Endothelial cell of umbilical vein (primary cell): ENCODE data around the gene DTNA. TPM values are rescaled to one million over a fixed set of nuclear protein-coding genes. Genes with fewer than 3 reads are reported as not detected.

ENCODE experiments used
- BruUV-seq: library from RNA; stranded (reverse); fragments of 400-500 nt; replicated peaks from 2 replicates; lab custom pipeline; 2021; lab: Mats Ljungman, UMichigan
- CTCF ChIA-PET: fragments of 300-600, 350-600 bp; sonication (Branson Sonifier 250); formaldehyde crosslinking; loops from one replicate; lab custom pipeline; 2021; ENCODE audit warnings: antibody characterized with exemption, inconsistent platforms; lab: Charles Lee
- POLR2A ChIA-PET: fragments of 300-600, 350-600 bp; sonication (Branson Sonifier 250); formaldehyde crosslinking; loops from one replicate; lab custom pipeline; 2021; ENCODE audit warnings: antibody characterized with exemption, inconsistent platforms; lab: Charles Lee
- DNase-seq: peaks from one replicate; pipeline ENCODE4 v3.0.0-alpha.2; 2011; ENCODE audit warnings: low read depth, low spot score
- FAIRE-seq: peaks from 2 replicates; lab custom pipeline; 2011; peaks lifted over from hg19 to GRCh38; lab: Jason Lieb, UNC
- H2AFZ ChIP-seq: 2 replicates; pipeline ENCODE4 v1.6.0; 2012; ENCODE audit warnings: low read depth, low read length, control low read depth, inconsistent platforms
- H3K27ac ChIP-seq: 2 replicates; pipeline ENCODE4 v1.5.1; 2011; ENCODE audit warnings: low read depth, mild to moderate bottlenecking, control low read depth, low read length, moderate library complexity; ENCODE audit not compliant: insufficient read depth
- H3K27me3 ChIP-seq, 2 experiments: 2 replicates each; pipeline versions ENCODE4 v1.6.0 to v1.6.1; 2011; ENCODE audit warnings: low read length in 2 of 2, mixed read lengths in 1 of 2; ENCODE audit not compliant: control insufficient read depth in 2 of 2, insufficient read depth in 2 of 2
- H3K36me3 ChIP-seq, 2 experiments: 2 replicates in 1 of 2; 3 replicates in 1 of 2; pipeline ENCODE4 v1.5.1; 2011; ENCODE audit warnings: low read length in 2 of 2, mild to moderate bottlenecking in 1 of 2, moderate library complexity in 1 of 2; ENCODE audit not compliant: control insufficient read depth in 2 of 2, insufficient read depth in 2 of 2; ENCODE audit errors: extremely low read depth in 1 of 2
- H3K4me1 ChIP-seq: 3 replicates; pipeline ENCODE4 v1.5.1; 2011; ENCODE audit warnings: mild to moderate bottlenecking, low read length; ENCODE audit not compliant: control insufficient read depth, insufficient read depth; ENCODE audit errors: extremely low read depth
- H3K4me2 ChIP-seq: 2 replicates; pipeline ENCODE4 v1.6.1; 2011; ENCODE audit warnings: low read length, control low read depth, mixed read lengths; ENCODE audit not compliant: insufficient read depth
- H3K4me3 ChIP-seq, 3 experiments: fragments of 200-600 bp in 1 of 3; sonication (generic), shearing (Covaris generic) in 1 of 3; replicated peaks in 1 of 3; 2 replicates each; pipeline ENCODE4 v1.5.1; 2011 to 2016; ENCODE audit warnings: control low read depth in 3 of 3, low read length in 3 of 3, mild to moderate bottlenecking in 2 of 3, inconsistent platforms in 1 of 3, low read depth in 1 of 3, moderate library complexity in 1 of 3; ENCODE audit not compliant: insufficient read depth in 1 of 3
- H3K79me2 ChIP-seq: 2 replicates; pipeline ENCODE4 v1.6.0; 2012; ENCODE audit warnings: low read length, inconsistent platforms; ENCODE audit not compliant: control insufficient read depth, insufficient read depth
- H3K9ac ChIP-seq: replicated peaks from 2 replicates; pipeline ENCODE3; 2011; ENCODE audit warnings: low read length, control low read depth; ENCODE audit not compliant: insufficient read depth; ENCODE audit errors: extremely low read depth
- H3K9me1 ChIP-seq: replicated peaks from 3 replicates; pipeline ENCODE4 v1.6.0; 2011; ENCODE audit warnings: mild to moderate bottlenecking, low read length; ENCODE audit not compliant: control insufficient read depth, insufficient read depth; ENCODE audit errors: extremely low read depth
- H3K9me3 ChIP-seq: replicated peaks from 2 replicates; pipeline ENCODE4 v1.5.1; 2012; ENCODE audit warnings: low read length, inconsistent platforms; ENCODE audit not compliant: control insufficient read depth, insufficient read depth
- H4K20me1 ChIP-seq: replicated peaks from 2 replicates; pipeline ENCODE3; 2011; ENCODE audit warnings: mild to moderate bottlenecking, low read length; ENCODE audit not compliant: control insufficient read depth, insufficient read depth; ENCODE audit errors: extremely low read depth
- CTCF ChIP-seq, 2 donors: IDR thresholded peaks; 1 replicate in 1 of 2; 2 replicates in 1 of 2; pipeline ENCODE4 v1.5.1; 2011; ENCODE audit warnings: low read length in 2 of 2, mild to moderate bottlenecking in 2 of 2, moderate library complexity in 2 of 2, control low read depth in 1 of 2, inconsistent platforms in 1 of 2, low read depth in 1 of 2; ENCODE audit not compliant: insufficient read depth in 1 of 2; ENCODE audit errors: extremely low read depth in 1 of 2
- EZH2 ChIP-seq: IDR thresholded peaks from 2 replicates; pipeline ENCODE4 v1.6.1; 2012; ENCODE audit warnings: borderline replicate concordance, low read depth, mild to moderate bottlenecking, moderate library complexity, low read length, inconsistent platforms; ENCODE audit not compliant: severe bottlenecking
- FOS ChIP-seq: IDR thresholded peaks from 2 replicates; pipeline ENCODE4 v1.6.1; 2011; ENCODE audit warnings: mild to moderate bottlenecking, low read length, moderate library complexity, borderline replicate concordance; ENCODE audit not compliant: insufficient read depth
- GATA2 ChIP-seq: IDR thresholded peaks from 2 replicates; pipeline ENCODE4 v1.7.0; 2011; ENCODE audit warnings: low read depth, mild to moderate bottlenecking, moderate library complexity, mixed read lengths, low read length; ENCODE audit not compliant: insufficient read length, insufficient read depth
- JUN ChIP-seq: IDR thresholded peaks from 2 replicates; pipeline ENCODE4 v1.6.1; 2011; ENCODE audit warnings: borderline replicate concordance, low read depth; ENCODE audit not compliant: insufficient read length, insufficient read depth
- MAX ChIP-seq: IDR thresholded peaks from 2 replicates; pipeline ENCODE4 v1.6.1; 2011; ENCODE audit not compliant: insufficient read depth, insufficient read length
- MYC ChIP-seq: IDR thresholded peaks from one replicate; pipeline ENCODE4 v1.6.1; 2011; ENCODE audit warnings: mild to moderate bottlenecking, low read depth, low read length
- POLR2A ChIP-seq: IDR thresholded peaks from 2 replicates; pipeline ENCODE4 v1.6.1; 2012; ENCODE audit warnings: low read depth, mild to moderate bottlenecking, control low read depth, low read length
- POLR2AphosphoS5 ChIP-seq: IDR thresholded peaks from 2 replicates; pipeline ENCODE4 v1.6.1; 2012; ENCODE audit warnings: low read depth, mild to moderate bottlenecking, control low read depth, low read length, moderate library complexity; ENCODE audit not compliant: insufficient read depth
- dilution Hi-C: fragments of 300-500 bp; cut with MboI; formaldehyde crosslinking; loops from one replicate; pipeline ENCODE4 v1.15.0; 2019; ENCODE audit warnings: low sequenced_read_pairs; ENCODE audit not compliant: extremely low pct_ligation_motif_present
- intact Hi-C: fragments of 100-400 bp; cut with micrococcal nuclease; formaldehyde crosslinking; loops from one replicate; pipeline ENCODE4 v1.10.0; 2022
- polyA plus RNA-seq, 4 experiments: library from polyadenylated mRNA; depleted of rRNA in 3 of 4; stranded (reverse) in 3 of 4; unstranded in 1 of 4; fragments of >200 nt; gene quantifications; 2 replicates each; pipeline versions ENCODE4 v1.2.1 to v1.2.3, GENCODE V29; 2011 to 2012; ENCODE audit warnings: missing spikeins in 1 of 4
- total RNA-seq: library from RNA; stranded (reverse); gene quantifications from 2 replicates; pipeline ENCODE4 v1.2.3, GENCODE V29; 2021

The DTNA gene
- total and polyA plus RNA-seq, 2 donors (not counting 3 experiments of a cell fraction or from before 2014, with no cell fraction given): 6.6 to 15.3 TPM

GRCh38 chr18:34870555-34871310 is 160.6 kb downstream of the DTNA start:
- dilution Hi-C loops: no loop called here
- H3K4me2 ChIP-seq: no peak overlapping the region
- no peaks in the 10 kb centered on the region for H3K27me3 ChIP-seq
- no peaks in the 10 kb centered on the region for H4K20me1 ChIP-seq
- H3K27ac ChIP-seq: no peak overlapping the region
- no peak for TF ChIP-seq CTCF (IDR thresholded peaks at IDR 0.05; ENCODE audit: extremely low read depth in 1 of 2, insufficient read depth in 1 of 2, low read depth in 1 of 2, low read length in 2 of 2)
- TF ChIP-seq MYC: no peak
- no peak for TF ChIP-seq EZH2
- no peak for TF ChIP-seq FOS
- no peak for TF ChIP-seq POLR2AphosphoS5
- no peak for TF ChIP-seq POLR2A
- no peak for TF ChIP-seq MAX
- TF ChIP-seq JUN: no peak
- no peak for TF ChIP-seq GATA2
- POLR2A ChIA-PET: no interaction called here
- no peaks in the 10 kb centered on the region for H3K79me2 ChIP-seq
- CTCF ChIA-PET: interaction anchor here (1.4 kb wide), 1 partner anchor 273 kb away, joined by 3 read pairs; no protein-coding TSS in a partner anchor
- no peaks in the 10 kb centered on the region for H3K9me1 ChIP-seq
- FAIRE-seq (no peak), DNase-seq (no peak)
- BruUV-seq: no TSS peak
- H3K4me1 ChIP-seq: no peaks in the 10 kb centered on the region
- no peaks in the 10 kb centered on the region for H3K36me3 ChIP-seq
- no peak overlapping the region for H3K9ac ChIP-seq
- H2AFZ ChIP-seq: no peak overlapping the region
- no peak overlapping the region for H3K4me3 ChIP-seq
- intact Hi-C loops: no loop called here
- H3K9me3 ChIP-seq: no peaks in the 10 kb centered on the region
